OCI-LY3 (cell line): ENCODE data around the gene SRSF2.

Source experiments
- CTCF ChIP-seq: fragments of 200-600, 300-600 bp; sonication (generic); IDR thresholded peaks from 2 replicates; pipeline ENCODE4 v1.5.1; 2014; ENCODE audit warnings: antibody characterized with exemption, low read length, low read depth
- EZH2phosphoT487 ChIP-seq: fragments of 200-600 bp; shearing (Covaris generic); IDR thresholded peaks from 2 replicates; pipeline ENCODE4 v1.6.1; 2018; ENCODE audit warnings: antibody characterized with exemption, mixed run types, low read depth

DNA sequence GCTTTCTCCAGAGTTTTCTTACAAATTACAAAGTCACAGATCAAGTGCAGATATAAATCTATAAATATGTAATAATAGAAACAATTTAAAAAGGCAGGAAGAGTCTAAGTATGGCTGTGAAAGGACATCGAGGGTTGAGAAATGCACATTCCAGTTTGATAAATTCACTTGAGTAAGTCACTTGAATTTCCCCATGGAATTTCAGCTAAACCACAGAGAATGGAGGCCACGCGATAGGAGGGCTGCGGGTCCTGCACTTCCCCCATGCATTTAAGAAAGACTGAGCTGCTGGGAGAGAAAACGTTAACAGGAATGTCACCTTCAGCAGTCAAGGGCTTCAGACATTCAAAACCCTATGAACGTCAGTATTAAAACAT is 20.3 kb downstream of the SRSF2 start:
- TF ChIP-seq CTCF (no peak), EZH2phosphoT487 (no peak)
